Ishikawa (cell line): ENCODE results near the gene QSER1.

Source experiments
- CEBPB ChIP-seq: IDR thresholded peaks from 2 replicates; pipeline ENCODE4 v1.6.1; 2012
- EGR1 ChIP-seq: IDR thresholded peaks from 2 replicates; pipeline ENCODE4 v1.6.1; 2012
- EP300 ChIP-seq: IDR thresholded peaks from 2 replicates; pipeline ENCODE4 v1.6.1; 2012; ENCODE audit warnings: borderline replicate concordance
- FOXM1 ChIP-seq: IDR thresholded peaks from 2 replicates; pipeline ENCODE4 v1.6.1; 2012; ENCODE audit warnings: low read depth, borderline replicate concordance
- NFIC ChIP-seq: IDR thresholded peaks from 2 replicates; pipeline ENCODE4 v1.6.1; 2012
- RAD21 ChIP-seq: IDR thresholded peaks from 2 replicates; pipeline ENCODE4 v1.6.1; 2012; ENCODE audit warnings: low read depth
- REST ChIP-seq: IDR thresholded peaks from 2 replicates; pipeline ENCODE4 v1.6.1; 2012; ENCODE audit warnings: low read depth, mild to moderate bottlenecking
- TAF1 ChIP-seq: IDR thresholded peaks from 2 replicates; pipeline ENCODE4 v1.6.1; 2012; ENCODE audit warnings: low read depth, mild to moderate bottlenecking
- TEAD4 ChIP-seq: IDR thresholded peaks from 2 replicates; pipeline ENCODE4 v1.6.1; 2012
- USF1 ChIP-seq: IDR thresholded peaks from 2 replicates; pipeline ENCODE4 v1.6.1; 2012
- ZBTB7A ChIP-seq: IDR thresholded peaks from 2 replicates; pipeline ENCODE4 v1.6.1; 2012; ENCODE audit warnings: low read depth
- TF ChIP-seq, protein P1 (sequence below): IDR thresholded peaks from 2 replicates; pipeline ENCODE4 v1.6.1; 2012

- TF ChIP-seq TEAD4 (no peak), ZBTB7A (no peak), RAD21 (no peak), EGR1 (no peak), REST (no peak), USF1 (no peak), EP300 (no peak), NFIC (no peak), CEBPB (no peak), FOXM1 (no peak), TAF1 (no peak)
- TF ChIP-seq, protein P1, sequence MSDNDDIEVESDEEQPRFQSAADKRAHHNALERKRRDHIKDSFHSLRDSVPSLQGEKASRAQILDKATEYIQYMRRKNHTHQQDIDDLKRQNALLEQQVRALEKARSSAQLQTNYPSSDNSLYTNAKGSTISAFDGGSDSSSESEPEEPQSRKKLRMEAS: no peak
Measured at GRCh38 chr11:32972781-32973180, 80.2 kb downstream of the QSER1 start.
